ENCODE results near the gene CLOCK.

The CLOCK gene

DNA sequence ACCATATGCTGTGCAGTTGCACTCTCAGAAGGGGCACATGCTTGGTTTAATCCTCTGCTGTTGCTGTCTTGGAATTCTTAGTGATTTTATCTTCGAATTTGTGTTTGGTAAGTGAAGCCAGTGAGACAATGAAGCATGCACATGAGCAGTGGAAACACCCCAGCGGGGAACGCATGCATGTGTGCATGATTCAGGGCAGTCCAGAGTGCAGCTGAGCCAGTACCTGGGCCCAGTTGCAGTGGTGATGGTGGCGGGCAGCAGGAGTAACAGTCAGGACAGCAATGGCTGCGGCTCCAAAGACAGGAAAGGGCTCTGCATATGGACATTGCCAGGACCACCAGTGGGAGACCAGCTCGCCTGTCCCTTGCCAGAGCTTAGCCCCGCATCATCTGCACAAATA lies 165.2 kb downstream of the CLOCK start:
- no peak for DNase-seq (ENCODE audit: low read depth in 3 of 3)

DNA sequence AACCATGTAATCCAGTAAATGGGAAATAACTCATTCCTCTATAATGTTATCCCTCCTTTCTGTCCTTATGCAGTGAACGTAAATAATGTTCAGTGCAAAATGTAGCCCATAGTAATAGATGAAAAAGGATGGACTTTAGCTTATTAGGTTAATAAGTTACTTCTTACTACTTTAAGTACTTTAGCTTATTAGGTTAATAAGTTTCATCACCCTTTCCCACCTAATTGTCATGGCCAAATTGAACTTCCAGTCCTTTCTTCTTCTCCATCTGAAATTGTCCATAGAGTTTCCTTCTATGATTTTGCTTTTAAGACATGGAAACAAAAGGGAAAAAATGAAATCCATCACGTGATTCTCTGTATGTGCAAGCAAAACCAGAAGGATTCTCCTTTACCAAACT lies 166.1 kb downstream of the CLOCK start:
- DNase-seq (ENCODE audit: low read depth in 3 of 3): no peak

DNA sequence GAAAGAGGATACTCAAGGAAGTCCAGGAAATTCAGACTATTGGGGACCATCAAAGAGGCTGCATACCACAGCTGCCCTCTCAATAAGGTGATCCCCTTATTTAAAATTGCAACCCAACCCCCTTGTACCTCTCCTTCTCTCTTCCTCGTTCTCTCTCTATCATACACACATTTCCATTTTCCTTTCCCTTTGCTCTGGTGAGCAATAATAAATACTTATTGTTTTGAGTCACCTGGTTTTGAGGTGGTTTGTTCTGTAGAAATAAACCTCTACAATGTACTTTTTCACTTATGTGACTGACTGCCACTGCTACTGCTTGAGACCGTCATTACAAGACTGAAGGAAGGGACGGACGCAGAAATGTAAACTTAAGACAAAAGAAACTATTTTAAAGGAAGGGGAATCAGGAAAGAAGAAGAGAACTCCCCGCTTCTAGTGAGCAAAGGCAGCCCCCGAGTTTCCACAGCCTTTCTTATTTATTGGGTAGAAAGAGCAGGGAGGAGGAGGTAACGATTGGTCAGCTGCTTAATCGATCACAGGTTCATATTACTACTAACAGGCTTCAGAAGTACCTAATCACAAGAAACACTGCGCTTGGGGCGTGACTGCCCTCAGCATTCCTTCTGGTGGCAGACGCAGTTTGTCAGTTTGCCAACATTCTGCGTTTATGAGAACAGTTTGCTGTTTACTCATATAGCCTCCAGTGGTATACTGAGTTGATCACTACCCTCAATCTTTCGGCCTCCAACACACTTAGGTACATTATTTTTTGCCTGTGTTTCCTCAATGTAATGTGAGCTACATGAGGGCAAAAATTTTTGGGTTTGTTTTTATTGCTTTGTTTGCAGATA lies 167.9 kb downstream of the CLOCK start:
- DNase-seq (ENCODE audit: low read depth in 3 of 3): no peak
